Measurements from ENCODE around the gene NOVA1. TPM values are rescaled to one million over a fixed set of nuclear protein-coding genes. Genes with fewer than 3 reads are reported as not detected.
"Not testable (repeated sequence)": the region's sequence is repeated elsewhere in the genome, so short reads cannot be mapped to it uniquely, and the experiment has no call there.

NOVA1 gene
- total and polyA plus RNA-seq, 2 of the 13 experiments (the other 11 are each of a cell fraction or from before 2014, with no cell fraction given), result 0.13 TPM

GRCh38 chr14:26636561-26636960 lies 38.7 kb upstream of the NOVA1 start (continued):
- no peak for TF ChIP-seq RBAK (CRISPR knock-in tag; IDR thresholded peaks at IDR 0.05)

GRCh38 chr14:26634946-26635345 lies 37.1 kb upstream of the NOVA1 start:
- not testable (repeated sequence) for FAIRE-seq

GRCh38 chr14:26626256-26626655 lies 28.4 kb upstream of the NOVA1 start:
- ATAC-seq (no peak), FAIRE-seq (no peak), DNase-seq (ENCODE audit: low spot score) (no peak)
- Histone ChIP-seq H3K36me3 (replicated peaks in 1 of 2; ENCODE audit: control insufficient read depth in 1 of 2, insufficient read depth in 2 of 2, low read length in 2 of 2) (no peaks in the 10 kb centered on the region), H3K9me3 (ENCODE audit: low read length) (peaks cover 62% of the 10 kb centered on the region), H2AFZ (ENCODE audit: low read length) (no peak overlapping the region), H3K27me3 (ENCODE audit: control insufficient read depth in 1 of 2, insufficient read depth in 2 of 2, low read length in 2 of 2) (no peaks in the 10 kb centered on the region), H3K4me1 (ENCODE audit: insufficient read depth, low read length) (no peaks in the 10 kb centered on the region), H3K79me2 (ENCODE audit: insufficient read depth, low read length) (no peaks in the 10 kb centered on the region), H3K9ac (ENCODE audit: insufficient read depth, low read depth, low read length) (no peak overlapping the region), H3K4me2 (ENCODE audit: low read depth, low read length) (no peak overlapping the region), H4K20me1 (ENCODE audit: insufficient read depth, low read length) (no peaks in the 10 kb centered on the region), H3K27ac (ENCODE audit: extremely low read length, insufficient read depth, low read length) (no peak overlapping the region), H3K4me3 (replicated peaks in 1 of 3; ENCODE audit: insufficient read depth in 1 of 3, low read depth in 2 of 3, low read length in 3 of 3) (no peak overlapping the region)
- BruUV-seq (replicated peaks), result no TSS peak
- ChIA-PET POLR2A (no interaction called here), CTCF (ENCODE audit: low intra/inter-chr PET ratio, low total read pairs) (no interaction called here)
- TF ChIP-seq SUZ12 (IDR thresholded peaks at IDR 0.05; ENCODE audit: low read depth, low read length), result no peak
- no peak for TF ChIP-seq ZSCAN29 (CRISPR knock-in tag; conservative IDR thresholded peaks at IDR 0.05)
- TF ChIP-seq SNAPC5 (CRISPR knock-in tag; IDR thresholded peaks at IDR 0.05; ENCODE audit: borderline replicate concordance), result no peak
- no peak for TF ChIP-seq KMT2A (CRISPR knock-in tag; IDR thresholded peaks at IDR 0.05)
- TF ChIP-seq ZNF878 (CRISPR knock-in tag; IDR thresholded peaks at IDR 0.05), result no peak
- no peak for TF ChIP-seq ZNF7 (CRISPR knock-in tag; IDR thresholded peaks at IDR 0.05)
- TF ChIP-seq TP53 (CRISPR knock-in tag; conservative IDR thresholded peaks at IDR 0.05), result no peak
- TF ChIP-seq NRL (CRISPR knock-in tag; IDR thresholded peaks at IDR 0.05; ENCODE audit: borderline replicate concordance), result no peak
- TF ChIP-seq ZNF296 (CRISPR knock-in tag; conservative IDR thresholded peaks at IDR 0.05), result no peak
- intact Hi-C loops (cut with micrococcal nuclease; ENCODE audit: unreplicated experiment), result no loop called here
- in situ Hi-C loops (cut with HindIII; ENCODE audit: extremely low pct_ligation_motif_present, low pct_unique_long_range_greater_than_20kb), result no loop called here

More at GRCh38 chr14:26634946-26635345, 37.1 kb upstream of the NOVA1 start:
- H2AFZ ChIP-seq (ENCODE audit: low read length); H3K79me2 ChIP-seq (ENCODE audit: insufficient read depth, low read length); H3K27me3 ChIP-seq (ENCODE audit: control insufficient read depth in 1 of 2, insufficient read depth in 2 of 2, low read length in 2 of 2); in situ Hi-C loops (cut with HindIII; ENCODE audit: extremely low pct_ligation_motif_present, low pct_unique_long_range_greater_than_20kb); H4K20me1 ChIP-seq (ENCODE audit: insufficient read depth, low read length); CTCF ChIA-PET (ENCODE audit: low intra/inter-chr PET ratio, low total read pairs); H3K4me3 ChIP-seq (replicated peaks in 1 of 3; ENCODE audit: insufficient read depth in 1 of 3, low read depth in 2 of 3, low read length in 3 of 3); H3K4me2 ChIP-seq (ENCODE audit: low read depth, low read length); ATAC-seq; H3K27ac ChIP-seq (ENCODE audit: extremely low read length, insufficient read depth, low read length); DNase-seq (ENCODE audit: low spot score); intact Hi-C loops (cut with micrococcal nuclease; ENCODE audit: unreplicated experiment); H3K4me1 ChIP-seq (ENCODE audit: insufficient read depth, low read length); H3K36me3 ChIP-seq (replicated peaks in 1 of 2; ENCODE audit: control insufficient read depth in 1 of 2, insufficient read depth in 2 of 2, low read length in 2 of 2); BruUV-seq (replicated peaks); POLR2A ChIA-PET; H3K9ac ChIP-seq (ENCODE audit: insufficient read depth, low read depth, low read length): not testable (repeated sequence)
- peaks cover 48% of the 10 kb centered on the region for H3K9me3 ChIP-seq (ENCODE audit: low read length)
- WGBS (ENCODE audit: low lambda C conversion rate), result 81% methylated on average over 25 of the region's 25 CpGs
